Measurements from ENCODE around the gene TMEM108.

- no peak for TF ChIP-seq CTCF (IDR thresholded peaks at IDR 0.05)
- no peak for TF ChIP-seq ZFX (IDR thresholded peaks at IDR 0.05; ENCODE audit: borderline replicate concordance)
Observed at GRCh38 chr3:133293397-133294110, 255.4 kb downstream of the TMEM108 start.

All from 22Rv1 (cell line).